HL-60/S4 treated with phorbol 12-myristate 13-acetate at 8.2 ng/mL for 4 days and 3 days (cell line): ENCODE data around the gene RBM43.
"Not testable (repeated sequence)": the region's sequence is repeated elsewhere in the genome, so short reads cannot be mapped to it uniquely, and the experiment has no call there.

Experiments
- in situ Hi-C: fragments of 300-500 bp; cut with MboI; formaldehyde crosslinking; loops from 2 replicates; pipeline ENCODE4 v1.15.0; 2022; ENCODE audit warnings: low sequenced_read_pairs

RBM43 gene

DNA sequence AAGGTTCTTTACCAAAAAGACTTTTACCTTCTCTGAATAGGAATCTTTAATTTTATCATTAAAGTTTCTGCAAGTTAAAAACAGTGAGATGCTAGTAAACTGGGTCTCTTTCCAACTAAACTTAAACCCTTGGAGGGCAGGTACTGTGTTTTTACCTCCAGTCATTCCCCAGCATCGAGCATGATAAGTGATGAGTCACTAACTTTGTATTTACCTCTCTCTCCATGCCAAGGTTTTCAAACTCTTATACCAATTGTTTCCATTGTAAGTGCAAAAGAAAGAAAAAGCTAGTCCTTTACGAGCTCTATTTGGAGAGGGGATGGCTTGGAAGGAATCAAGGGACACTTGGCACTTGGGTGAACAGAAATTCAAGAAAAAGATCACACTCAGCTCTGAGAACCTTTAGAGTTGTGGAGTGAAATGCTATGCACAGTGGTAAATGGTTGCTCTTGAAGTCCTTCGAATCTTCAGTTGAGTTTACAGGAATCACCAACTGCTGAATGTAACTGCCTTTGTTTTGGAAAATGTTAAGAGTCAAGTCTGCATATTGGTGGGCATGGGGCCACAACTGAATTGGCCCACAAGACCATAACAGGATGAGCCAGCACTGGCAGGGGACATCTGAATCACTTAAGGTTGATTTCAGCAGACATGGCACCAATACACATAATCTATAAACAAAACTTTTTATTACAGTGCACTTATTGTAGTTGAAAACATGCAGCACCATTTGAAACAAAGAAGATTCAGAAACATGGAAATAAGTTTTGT is 8.3 kb upstream of the RBM43 start:
- in situ Hi-C loops = no loop called here

GRCh38 chr2:151268085-151268484 is 6.4 kb upstream of the RBM43 start:
- in situ Hi-C loops = no loop called here

- in situ Hi-C loops = no loop called here
Measured at GRCh38 chr2:151267537-151267936, 5.9 kb upstream of the RBM43 start.

DNA sequence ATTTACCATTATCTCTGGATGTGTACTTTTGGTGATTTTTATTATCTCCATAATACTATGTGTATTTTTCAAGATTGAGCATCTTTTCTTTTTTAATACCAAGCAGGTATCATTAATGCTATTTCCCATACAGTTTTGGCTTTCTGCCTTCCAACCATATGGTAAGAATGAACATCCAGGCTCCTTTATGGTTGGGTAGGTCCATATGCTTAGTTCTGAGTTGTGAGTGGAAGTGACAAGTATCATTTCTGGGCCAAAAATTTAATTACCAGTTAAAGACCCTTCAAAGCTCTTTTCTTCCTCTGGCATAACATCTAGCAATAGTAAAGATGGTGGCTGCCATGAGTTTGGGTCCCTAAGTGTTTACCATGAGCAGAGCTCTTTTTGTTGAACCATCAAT is 4.3 kb upstream of the RBM43 start:
- in situ Hi-C loops = no loop called here

DNA sequence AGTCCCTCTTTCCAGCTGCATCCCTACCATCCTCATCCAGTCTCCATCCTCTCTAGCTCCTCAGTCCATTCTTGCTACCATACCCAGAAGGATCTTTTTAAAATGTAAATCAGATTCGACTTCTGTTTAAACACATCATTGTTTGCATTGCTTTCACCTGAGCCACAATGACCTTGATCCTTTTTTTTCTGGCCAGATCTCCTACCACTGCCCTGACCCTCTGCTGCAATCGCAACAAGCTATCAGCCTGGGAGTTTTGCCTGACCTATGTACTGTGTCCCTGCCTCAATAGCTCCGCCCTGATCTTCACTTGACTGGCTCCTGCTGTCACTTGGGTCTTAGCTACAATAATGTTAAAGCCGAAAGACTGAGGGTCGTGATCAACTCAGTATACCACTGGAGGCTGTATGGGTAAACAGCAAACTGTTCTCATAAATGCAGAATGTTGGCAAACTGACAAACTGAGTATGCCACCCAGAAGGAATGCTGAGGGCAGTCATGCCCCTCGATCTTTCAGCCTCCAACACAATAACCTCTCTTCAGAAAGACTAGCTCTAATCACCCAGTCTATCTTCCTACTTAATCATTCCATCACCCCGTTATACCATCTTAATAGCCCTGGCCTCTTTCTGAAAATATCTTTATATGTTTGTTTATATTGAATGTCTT is 2.6 kb upstream of the RBM43 start:
- in situ Hi-C loops = no loop called here

GRCh38 chr2:151262629-151263028 is 966 bp upstream of the RBM43 start:
- in situ Hi-C loops = no loop called here

GRCh38 chr2:151261977-151262291 is 271 bp upstream of the RBM43 start:
- in situ Hi-C loops = no loop called here

DNA sequence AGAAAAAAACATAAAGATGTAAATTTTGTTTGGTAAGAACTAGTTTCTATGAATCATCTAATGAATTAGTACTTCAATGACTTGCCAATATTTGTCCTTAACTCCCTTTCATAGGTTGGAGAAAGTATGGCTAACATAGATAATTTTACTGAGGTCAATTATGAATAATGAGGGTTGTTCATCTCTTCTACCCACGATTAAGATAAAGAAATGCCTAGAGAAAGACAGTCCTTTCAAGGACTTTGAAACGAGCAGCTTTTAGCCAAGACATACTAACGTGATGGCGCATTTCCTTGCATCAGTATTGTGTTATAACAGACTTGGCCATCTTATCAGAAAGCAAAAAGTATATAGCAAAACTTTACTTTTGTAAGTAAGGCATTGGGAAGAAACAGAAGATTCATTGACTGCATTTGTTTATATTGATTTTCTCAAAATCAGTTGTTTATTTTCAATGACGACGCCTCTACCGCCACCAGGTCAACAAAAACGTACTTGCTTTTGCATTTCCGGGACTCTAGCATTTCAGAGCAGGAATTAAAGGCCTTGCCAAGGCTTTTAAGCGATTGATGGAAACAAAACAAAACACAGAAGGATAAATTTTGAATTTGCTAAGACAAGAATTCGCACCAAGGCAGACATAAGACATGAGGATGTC is 961 bp downstream of the RBM43 start:
- in situ Hi-C loops = no loop called here

GRCh38 chr2:151258121-151258520 is 3.5 kb downstream of the RBM43 start:
- in situ Hi-C loops = no loop called here

DNA sequence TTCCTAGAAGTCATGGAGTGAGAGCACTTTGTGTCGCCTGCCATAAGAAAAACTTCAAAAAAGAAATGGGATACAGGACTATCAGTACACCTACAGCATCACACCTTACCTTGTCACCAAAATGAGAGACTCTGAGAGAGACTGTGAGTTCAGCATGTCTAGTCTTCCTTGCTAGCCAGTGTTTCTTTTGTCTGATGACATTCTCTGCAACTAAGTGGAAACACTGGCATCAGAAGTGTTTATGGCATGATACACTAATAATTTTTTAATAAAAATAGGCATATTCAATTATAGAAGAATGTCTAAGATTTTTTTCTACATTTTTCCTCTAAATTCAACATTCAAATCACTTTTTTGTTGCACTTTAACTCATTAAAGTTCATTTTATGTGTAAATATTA is 9.0 kb downstream of the RBM43 start:
- in situ Hi-C loops = no loop called here

DNA sequence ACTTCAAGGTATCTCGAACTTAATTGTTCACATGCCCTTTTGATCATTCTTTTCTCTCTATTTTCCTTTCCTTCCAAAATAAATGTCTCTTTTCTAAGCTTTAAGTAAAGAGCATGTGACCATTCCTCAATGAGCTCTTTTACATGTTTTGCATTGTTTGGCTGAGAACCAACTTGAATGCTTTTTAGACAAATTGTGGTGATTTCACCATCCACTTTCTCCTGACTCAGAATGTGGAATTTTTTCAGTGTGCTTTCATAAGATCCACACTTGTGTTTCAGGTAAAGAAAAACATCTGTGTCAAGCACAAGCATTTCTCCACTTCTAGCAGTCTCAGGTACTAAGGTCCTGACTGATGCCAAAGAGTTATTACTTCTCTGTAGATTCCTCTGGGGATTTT is 10.7 kb downstream of the RBM43 start:
- in situ Hi-C loops = no loop called here

GRCh38 chr2:151247432-151247831 is 14.2 kb downstream of the RBM43 start:
- in situ Hi-C loops = no loop called here

GRCh38 chr2:151246152-151246551 is 15.5 kb downstream of the RBM43 start:
- in situ Hi-C loops = no loop called here

DNA sequence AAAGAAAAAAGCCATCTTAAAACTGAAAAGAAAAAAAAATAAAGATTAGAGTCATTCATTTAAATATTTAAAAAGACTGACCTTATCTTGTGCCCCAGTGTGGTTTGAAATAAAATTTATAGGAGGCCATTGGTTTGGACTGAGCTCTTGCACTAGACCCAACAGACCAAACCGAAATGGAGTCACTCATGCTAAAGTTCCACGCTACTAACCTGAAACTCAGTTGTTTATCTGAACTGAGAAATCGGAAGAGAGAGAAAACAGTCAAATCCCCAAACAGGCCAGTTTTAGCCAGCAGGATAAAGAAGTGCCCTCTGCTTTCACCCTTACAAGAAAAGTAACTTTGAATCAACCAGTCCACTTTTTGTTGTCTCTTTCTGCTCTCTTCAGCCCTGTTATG is 18.2 kb downstream of the RBM43 start:
- in situ Hi-C loops = no loop called here

DNA sequence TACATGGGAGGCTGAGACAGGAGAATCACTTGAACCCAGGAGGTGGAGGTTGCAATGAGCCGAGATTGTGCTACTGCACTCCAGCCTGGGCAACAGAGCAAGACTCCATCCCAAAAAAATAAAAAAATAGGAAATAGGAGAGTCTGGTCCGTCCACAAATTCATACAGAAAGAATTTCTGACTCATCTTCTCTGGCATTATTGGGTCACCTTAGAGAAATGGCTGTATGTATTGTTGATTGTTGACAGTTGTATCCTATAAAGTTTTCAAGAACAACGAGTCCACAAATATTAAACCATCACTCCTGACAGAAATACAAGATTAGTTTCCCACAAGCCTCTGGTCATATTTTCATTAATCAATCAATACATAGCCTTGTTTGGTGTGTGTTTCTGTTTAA is 20.4 kb downstream of the RBM43 start:
- in situ Hi-C loops = no loop called here

GRCh38 chr2:151240433-151240832 is 21.2 kb downstream of the RBM43 start:
- in situ Hi-C loops = no loop called here

GRCh38 chr2:151239624-151240023 is 22.0 kb downstream of the RBM43 start:
- in situ Hi-C loops = no loop called here

GRCh38 chr2:151238527-151239487 is 22.9 kb downstream of the RBM43 start:
- in situ Hi-C loops = no loop called here

- in situ Hi-C loops = no loop called here
Measured at GRCh38 chr2:151237422-151238025, 24.1 kb downstream of the RBM43 start.

DNA sequence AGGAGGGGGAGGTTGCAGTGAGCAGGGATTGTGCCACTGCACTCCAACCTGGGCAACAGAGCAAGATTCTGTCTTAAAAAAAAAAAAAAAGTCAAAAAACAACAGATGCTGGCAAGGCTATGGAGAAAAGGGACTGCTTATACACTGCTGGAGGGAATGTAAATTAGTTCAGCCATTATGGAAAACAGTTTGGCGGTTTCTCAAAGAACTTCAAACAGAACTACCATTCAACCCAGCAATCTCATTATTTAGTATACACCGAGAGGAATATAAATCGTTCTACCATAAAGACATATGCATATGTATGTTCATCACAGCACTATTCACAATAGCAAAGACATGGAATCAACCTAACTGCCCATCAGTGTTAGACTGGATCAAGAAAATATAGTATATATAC is 27.9 kb downstream of the RBM43 start:
- in situ Hi-C loops = not testable (repeated sequence)

- in situ Hi-C loops = not testable (repeated sequence)
Measured at GRCh38 chr2:151233288-151233687, 28.4 kb downstream of the RBM43 start.
